ENCODE results near the gene PSORS1C1.
"Not testable (repeated sequence)": the region's sequence is repeated elsewhere in the genome, so short reads cannot be mapped to it uniquely, and the experiment has no call there.

The PSORS1C1 gene

GRCh38 chr6:31165986-31166385 is 51.4 kb downstream of the PSORS1C1 start:
- no peak for DNase-seq (ENCODE audit: low read depth)
- TF ChIP-seq MAX (IDR thresholded peaks at IDR 0.05; ENCODE audit: low read depth, low read length): no peak
- no peak for TF ChIP-seq CTCF (IDR thresholded peaks at IDR 0.05; ENCODE audit: low read depth, low read length)
- no peak for TF ChIP-seq POLR2A (IDR thresholded peaks at IDR 0.05; ENCODE audit: extremely low read depth, insufficient read length)
- no peak for TF ChIP-seq MYC (IDR thresholded peaks at IDR 0.05; ENCODE audit: low read depth, low read length)
- no peak overlapping the region for H3K4me3 ChIP-seq (ENCODE audit: low read depth, low read length)

- TF ChIP-seq MAX (IDR thresholded peaks at IDR 0.05; ENCODE audit: low read depth, low read length) (no peak), CTCF (IDR thresholded peaks at IDR 0.05; ENCODE audit: low read depth, low read length) (no peak), MYC (IDR thresholded peaks at IDR 0.05; ENCODE audit: low read depth, low read length) (no peak), POLR2A (IDR thresholded peaks at IDR 0.05; ENCODE audit: extremely low read depth, insufficient read length) (no peak)
- H3K4me3 ChIP-seq (ENCODE audit: low read depth, low read length): no peak overlapping the region
- DNase-seq (ENCODE audit: low read depth): no peak
Observed at GRCh38 chr6:31168606-31169005, 54.0 kb downstream of the PSORS1C1 start.

GRCh38 chr6:31169123-31169857 is 54.7 kb downstream of the PSORS1C1 start:
- DNase-seq (ENCODE audit: low read depth): no peak
- no peak for TF ChIP-seq POLR2A (IDR thresholded peaks at IDR 0.05; ENCODE audit: extremely low read depth, insufficient read length)
- TF ChIP-seq MYC (IDR thresholded peaks at IDR 0.05; ENCODE audit: low read depth, low read length): no peak
- no peak for TF ChIP-seq CTCF (IDR thresholded peaks at IDR 0.05; ENCODE audit: low read depth, low read length)
- no peak for TF ChIP-seq MAX (IDR thresholded peaks at IDR 0.05; ENCODE audit: low read depth, low read length)
- H3K4me3 ChIP-seq (ENCODE audit: low read depth, low read length): no peak overlapping the region

GRCh38 chr6:31169858-31170599 is 55.4 kb downstream of the PSORS1C1 start:
- DNase-seq (ENCODE audit: low read depth); H3K4me3 ChIP-seq (ENCODE audit: low read depth, low read length): not testable (repeated sequence)

- TF ChIP-seq MYC (IDR thresholded peaks at IDR 0.05; ENCODE audit: low read depth, low read length) (no peak), MAX (IDR thresholded peaks at IDR 0.05; ENCODE audit: low read depth, low read length) (no peak), POLR2A (IDR thresholded peaks at IDR 0.05; ENCODE audit: extremely low read depth, insufficient read length) (no peak), CTCF (IDR thresholded peaks at IDR 0.05; ENCODE audit: low read depth, low read length) (no peak)
- no peak within 1 kb of the TSS for H3K4me3 ChIP-seq (ENCODE audit: low read depth, low read length)
Observed at GRCh38 chr6:31170600-31170881, 55.9 kb downstream of the PSORS1C1 start, which contains the start of gene POU5F1. TSS of gene POU5F1 (minus strand) at chr6:31170682. CDS start at chr6:31170620, 62 bp downstream.

GRCh38 chr6:31170987-31171671 is 56.5 kb downstream of the PSORS1C1 start:
- no peak for DNase-seq (ENCODE audit: low read depth)
- TF ChIP-seq POLR2A (IDR thresholded peaks at IDR 0.05; ENCODE audit: extremely low read depth, insufficient read length): no peak
- TF ChIP-seq MAX (IDR thresholded peaks at IDR 0.05; ENCODE audit: low read depth, low read length): no peak
- no peak for TF ChIP-seq MYC (IDR thresholded peaks at IDR 0.05; ENCODE audit: low read depth, low read length)
- TF ChIP-seq CTCF (IDR thresholded peaks at IDR 0.05; ENCODE audit: low read depth, low read length): no peak
- H3K4me3 ChIP-seq (ENCODE audit: low read depth, low read length): no peak overlapping the region

More at GRCh38 chr6:31170600-31170881, 55.9 kb downstream of the PSORS1C1 start, which contains the start of gene POU5F1:
- no peak for DNase-seq (ENCODE audit: low read depth)
